Medulla oblongata (tissue), 1 donor: ENCODE results near the gene ATG9B.
"Not testable (repeated sequence)": the region's sequence is repeated elsewhere in the genome, so short reads cannot be mapped to it uniquely, and the experiment has no call there.

Experiments
- DNase-seq: peaks from one replicate; pipeline ENCODE4 v3.0.0-alpha.2; 2015; ENCODE audit errors: extremely low spot score

The ATG9B gene

DNA sequence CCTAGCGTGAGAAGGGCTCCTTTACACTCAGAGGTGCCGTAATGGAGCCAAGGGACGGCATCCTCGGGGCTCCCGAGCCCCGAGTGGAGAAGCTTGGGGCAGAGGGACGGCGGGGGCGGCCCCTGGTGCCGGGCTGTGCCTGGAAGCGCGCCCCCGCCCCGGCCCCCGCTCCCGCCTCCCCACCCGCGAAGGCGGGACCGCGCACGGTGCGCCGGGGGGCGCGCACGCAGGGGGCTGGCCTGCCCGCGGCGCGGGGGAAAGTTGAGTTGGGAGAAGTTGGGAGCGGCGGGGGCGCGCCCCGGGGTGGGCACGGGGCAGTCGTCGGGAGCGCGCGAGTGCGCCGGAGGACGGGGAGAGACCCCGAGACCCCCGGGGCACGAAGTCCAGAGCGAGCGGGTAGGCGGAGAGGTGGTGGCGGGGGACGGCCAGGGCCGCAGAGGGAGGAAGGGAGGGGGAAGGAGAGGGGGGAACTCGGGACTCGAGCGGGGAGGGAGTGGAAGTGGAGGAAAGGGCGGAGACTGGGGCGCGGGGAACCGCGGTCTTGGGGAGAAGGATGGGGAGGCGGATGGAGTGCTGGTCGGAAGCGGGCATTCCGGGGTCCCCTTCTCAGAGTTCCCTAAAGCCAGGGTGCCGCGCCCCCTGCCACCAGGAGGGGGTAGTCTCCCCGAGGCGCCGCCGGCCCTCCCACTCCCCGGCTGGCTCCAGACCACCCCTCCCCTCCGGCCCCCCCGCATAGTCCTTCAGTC, 35.2 kb upstream of the ATG9B start, which contains the start of gene SLC4A2:
Gene SLC4A2, plus strand, starts transcription at position 223 of the 746 bp plus-strand sequence. CDS start 2,399 bp downstream, outside the sequence.
- DNase-seq = peak; percentile 90

DNA sequence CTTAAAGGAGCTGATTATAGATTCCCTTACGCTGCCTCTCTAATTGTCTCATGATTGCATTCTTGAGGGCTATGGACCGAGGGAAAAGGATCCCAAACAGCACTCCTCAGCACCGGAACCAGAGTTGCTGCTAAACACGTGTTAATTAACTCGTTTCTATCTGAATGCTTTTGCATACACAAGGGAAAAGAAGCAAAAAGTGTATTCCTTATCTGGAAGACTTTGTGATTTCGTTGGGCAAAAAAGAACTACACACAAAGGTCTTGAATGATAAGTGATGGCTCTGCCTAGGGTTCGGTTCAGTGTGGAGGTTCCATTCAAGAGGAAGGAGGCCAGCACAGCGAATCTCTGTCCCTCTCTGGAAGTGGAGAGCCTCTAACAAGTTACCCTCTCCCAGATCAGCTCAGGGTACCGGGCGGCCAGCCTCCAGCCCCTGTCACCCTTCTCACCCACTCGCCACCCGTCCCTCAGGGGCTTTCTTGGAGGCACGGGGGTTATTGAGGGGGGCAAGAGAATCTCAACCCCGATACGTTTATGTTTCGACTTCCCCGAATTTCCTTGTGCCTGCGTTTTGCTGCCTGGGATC, 34.6 kb upstream of the ATG9B start:
- peak; percentile 57 for DNase-seq

- DNase-seq = peak; percentile 100
Observed at GRCh38 chr7:151057989-151058780, 33.9 kb upstream of the ATG9B start.

DNA sequence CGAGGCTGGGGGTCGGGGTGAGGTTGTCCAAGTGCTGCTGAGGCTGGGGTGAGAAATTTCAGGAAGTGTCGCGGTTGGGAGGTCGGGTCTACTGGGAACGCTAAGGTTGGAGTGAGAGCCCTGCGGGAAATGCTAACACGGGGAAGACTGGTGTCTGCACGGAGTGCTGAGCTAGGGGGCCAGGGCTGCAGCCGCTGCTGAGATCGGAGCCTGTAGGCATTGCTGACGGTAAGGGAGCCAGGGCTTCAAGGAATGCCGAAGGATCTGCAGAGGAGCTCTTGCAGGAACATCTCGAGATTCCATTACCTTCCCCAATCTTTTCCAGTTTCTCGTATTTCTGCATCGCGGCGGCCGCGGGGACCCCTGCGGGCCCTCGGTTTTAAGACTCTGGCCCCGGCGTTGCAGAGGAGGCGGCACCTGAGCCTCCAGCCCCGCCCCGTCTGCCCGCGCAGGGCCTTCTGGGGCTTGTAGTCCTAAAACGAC, 33.3 kb upstream of the ATG9B start, which contains the start of gene CDK5:
Gene CDK5, minus strand, starts transcription at position 392 of the 483 bp plus-strand sequence. Its CDS starts 49 bp downstream, at position 343.
- DNase-seq = no peak

- no peak for DNase-seq
Observed at GRCh38 chr7:151056666-151057505, 32.6 kb upstream of the ATG9B start.

DNA sequence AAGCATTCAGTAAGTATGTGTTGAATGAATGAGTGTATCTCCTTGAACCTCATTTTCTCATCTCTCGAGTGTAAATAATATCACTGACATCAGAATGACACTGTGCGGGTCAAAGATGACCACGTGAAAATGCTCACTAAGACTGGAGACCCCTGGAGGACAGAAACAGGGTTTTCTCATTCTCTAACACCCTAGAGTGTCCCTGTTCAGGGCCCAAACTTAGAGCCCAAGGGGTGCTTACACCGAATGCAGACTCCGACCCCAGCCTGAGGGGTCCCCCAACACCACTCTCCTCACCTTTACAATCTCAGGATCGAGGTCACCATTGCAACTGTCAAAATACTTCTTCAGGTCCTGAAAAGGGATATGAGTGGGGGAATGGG, 32.0 kb upstream of the ATG9B start:
- DNase-seq = no peak

- no peak for DNase-seq
Observed at GRCh38 chr7:151053751-151054150, 29.5 kb upstream of the ATG9B start.

DNA sequence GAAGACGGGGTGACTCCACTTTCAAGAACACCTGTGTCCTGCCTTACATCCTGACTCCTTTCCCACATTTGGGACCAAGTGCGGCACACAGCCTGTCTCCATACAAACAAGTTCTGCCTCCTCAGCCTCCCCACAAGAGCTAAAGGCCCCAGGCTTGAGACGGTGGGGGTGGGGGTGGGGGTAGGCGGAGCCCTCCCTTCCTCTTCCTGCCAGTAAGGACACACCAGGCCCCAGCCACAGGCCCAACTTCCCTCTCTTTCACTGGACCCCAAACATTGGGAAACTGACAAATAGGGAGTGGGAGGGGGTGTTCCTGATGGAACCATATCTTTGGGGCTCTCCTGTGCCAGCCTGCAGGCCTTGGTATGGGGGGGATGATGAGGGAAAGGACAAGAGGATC, 28.8 kb upstream of the ATG9B start:
- DNase-seq = no peak

- no peak for DNase-seq
Observed at GRCh38 chr7:151051108-151051507, 26.8 kb upstream of the ATG9B start.

- DNase-seq = no peak
Observed at GRCh38 chr7:151048911-151049463, 24.7 kb upstream of the ATG9B start.

DNA sequence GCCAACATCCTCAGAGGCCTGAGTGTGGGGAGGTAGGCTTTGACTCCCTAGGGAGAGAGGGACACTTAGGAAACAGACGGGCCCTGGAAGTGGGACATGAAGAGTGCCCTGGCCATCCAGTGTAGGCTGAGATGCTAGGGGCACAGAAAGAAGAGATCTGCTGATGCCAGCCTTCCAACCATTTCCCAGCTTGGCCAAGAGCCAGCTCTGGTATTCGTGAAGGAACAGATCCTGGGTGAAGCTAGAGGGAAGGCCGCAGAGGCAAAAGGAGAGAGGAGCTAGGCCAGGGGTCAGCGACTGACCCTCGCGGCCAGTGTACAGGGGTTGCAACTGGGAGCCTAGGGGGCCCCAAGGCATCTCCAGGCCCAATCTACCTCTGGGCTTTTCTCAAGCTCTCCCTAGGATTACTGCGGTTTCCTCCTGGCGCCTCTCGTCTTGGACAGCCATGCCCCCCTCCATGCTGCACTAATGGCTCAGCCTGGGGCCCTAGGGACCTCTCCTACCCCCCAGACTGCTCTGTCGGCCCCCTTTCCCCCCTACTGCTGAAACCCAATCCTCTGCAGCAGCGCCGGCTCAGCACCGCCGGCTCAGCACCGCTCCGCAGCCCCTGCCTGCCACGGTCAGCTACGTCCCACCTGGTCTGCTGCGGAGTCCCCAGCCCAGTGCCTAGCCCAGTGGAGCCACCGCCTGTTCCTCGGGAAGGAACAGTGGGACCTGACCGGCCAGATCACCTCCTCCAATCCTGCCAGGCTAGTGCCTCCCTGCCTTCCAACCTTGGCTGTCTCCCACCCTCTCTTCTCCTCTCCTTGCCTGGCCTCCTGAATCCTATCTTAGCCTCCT, 23.9 kb upstream of the ATG9B start, which contains the start of gene ASIC3:
Gene ASIC3, plus strand, starts transcription at position 556 of the 840 bp plus-strand sequence. CDS start 355 bp downstream, outside the sequence.
- DNase-seq = no peak

GRCh38 chr7:151046603-151047573, 22.6 kb upstream of the ATG9B start:
- no peak for DNase-seq

DNA sequence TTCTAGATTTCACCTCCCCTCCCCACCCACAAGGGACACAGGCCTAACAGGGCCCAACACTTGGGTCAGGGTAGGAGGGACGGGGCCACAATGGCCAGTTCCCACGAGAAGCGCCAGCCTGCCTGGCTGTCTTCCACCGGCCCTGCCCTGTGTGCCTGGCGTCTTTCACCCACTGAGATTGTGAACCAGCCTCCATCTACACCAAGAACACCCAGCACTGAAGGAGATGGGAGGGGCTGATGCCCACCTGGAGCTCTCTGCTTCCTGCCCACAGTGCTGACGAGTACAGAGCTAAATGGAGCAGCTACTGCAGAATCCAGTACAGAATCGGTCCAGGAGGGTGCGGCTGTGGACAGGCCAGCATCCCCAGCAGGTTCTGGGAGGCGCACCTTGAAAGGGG, 21.7 kb upstream of the ATG9B start:
- DNase-seq = no peak

- DNase-seq = no peak
Observed at GRCh38 chr7:151045262-151045661, 21.0 kb upstream of the ATG9B start.

DNA sequence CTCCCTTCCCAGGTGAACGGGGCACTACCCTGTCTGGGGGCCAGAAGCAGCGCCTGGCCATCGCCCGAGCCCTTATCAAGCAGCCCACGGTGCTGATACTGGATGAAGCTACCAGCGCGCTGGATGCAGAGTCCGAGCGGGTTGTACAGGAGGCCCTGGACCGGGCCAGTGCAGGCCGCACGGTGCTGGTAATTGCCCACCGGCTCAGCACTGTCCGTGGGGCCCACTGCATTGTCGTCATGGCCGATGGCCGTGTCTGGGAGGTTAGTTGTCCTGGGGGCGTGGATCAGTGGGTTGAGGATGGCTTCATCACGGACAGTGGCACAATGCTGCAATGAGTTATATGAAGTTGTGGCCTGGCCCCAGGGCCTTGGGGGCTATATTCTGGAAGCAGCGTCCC, 19.7 kb upstream of the ATG9B start:
- DNase-seq = no peak

DNA sequence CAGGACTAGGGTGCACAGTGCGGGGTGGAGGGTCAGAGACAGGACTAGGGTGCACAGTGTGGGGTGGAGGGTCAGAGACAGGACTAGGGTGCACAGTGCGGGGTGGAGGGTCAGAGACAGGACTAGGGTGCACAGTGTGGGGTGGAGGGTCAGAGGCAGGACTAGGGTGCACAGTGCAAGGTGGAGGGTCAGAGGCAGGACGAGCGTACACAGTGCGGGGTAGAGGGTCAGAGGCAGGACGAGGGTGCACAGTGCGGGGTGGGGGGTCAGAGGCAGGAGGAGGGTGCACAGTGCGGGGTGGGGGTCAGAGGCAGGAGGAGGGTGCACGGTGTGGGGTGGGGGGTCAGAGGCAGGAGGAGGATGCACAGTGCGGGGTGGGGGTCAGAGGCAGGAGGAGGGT, 19.2 kb upstream of the ATG9B start:
- DNase-seq = not testable (repeated sequence)

DNA sequence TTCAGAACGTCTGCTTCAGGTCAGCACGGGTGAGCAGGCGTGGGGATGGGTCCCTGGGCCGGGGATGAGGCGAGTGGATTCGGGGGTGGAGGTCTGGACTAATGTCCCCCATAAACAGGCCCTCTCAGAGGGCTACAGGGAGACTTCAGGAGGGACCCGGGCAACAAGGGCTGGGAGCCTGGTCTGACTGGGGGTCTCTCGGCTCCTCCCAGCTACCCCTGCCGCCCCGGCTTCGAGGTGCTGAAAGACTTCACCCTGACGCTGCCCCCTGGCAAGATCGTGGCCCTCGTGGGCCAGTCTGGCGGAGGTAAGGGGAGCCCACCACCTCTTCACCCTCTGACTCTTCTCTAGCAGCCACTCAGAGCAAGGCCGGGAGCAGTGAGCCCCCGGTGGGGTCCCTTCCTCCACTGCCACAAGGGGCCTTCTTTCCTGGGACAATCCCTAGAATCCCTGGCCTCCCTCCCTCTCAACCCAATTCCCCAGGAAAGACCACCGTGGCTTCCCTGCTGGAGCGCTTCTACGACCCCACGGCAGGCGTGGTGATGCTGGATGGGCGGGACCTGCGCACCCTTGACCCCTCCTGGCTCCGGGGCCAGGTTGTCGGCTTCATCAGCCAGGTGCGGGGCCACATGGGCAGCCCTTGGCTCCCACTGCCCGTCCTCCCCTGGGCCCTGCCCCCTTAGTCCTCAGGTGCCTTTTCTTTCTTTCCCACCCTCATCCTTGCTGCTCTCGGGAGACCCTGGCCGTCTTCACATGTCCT, 16.5 kb upstream of the ATG9B start:
- DNase-seq = no peak
